SK-N-SH (cell line): Measurements from ENCODE around the gene HP. TPM values are rescaled to one million over a fixed set of nuclear protein-coding genes. Genes with fewer than 3 reads are reported as not detected.

Source experiments
- CTCF ChIA-PET: fragments of 300-600, 350-600 bp; formaldehyde crosslinking; extraction: SDS; loops from one replicate; lab custom pipeline; 2021; lab: Yijun Ruan, JAX
- POLR2A ChIA-PET: fragments of 350-600 bp; sonication (Branson Sonifier 250); formaldehyde crosslinking; extraction: SDS; loops from one replicate; lab custom pipeline; 2020; ENCODE audit warnings: antibody characterized with exemption, inconsistent platforms; lab: Yijun Ruan, JAX
- DNase-seq: peaks from one replicate; pipeline ENCODE4 v3.0.0; 2012
- H2AFZ ChIP-seq: fragments of 200-600 bp; sonication (generic); 2 replicates; pipeline ENCODE4 v1.8.1; 2016; ENCODE audit warnings: antibody characterized with exemption, mild to moderate bottlenecking, low read depth
- H3F3A ChIP-seq: fragments of 200-600 bp; sonication (generic); replicated peaks from 2 replicates; pipeline ENCODE3; 2016; ENCODE audit warnings: antibody characterized with exemption, mild to moderate bottlenecking; ENCODE audit not compliant: insufficient read depth
- H3K27ac ChIP-seq, 2 experiments: fragments of 200-500 bp in 1 of 2; fragments of 200-600 bp in 1 of 2; sonication (Bioruptor generic) in 1 of 2; sonication (generic), shearing (Covaris generic) in 1 of 2; 2 replicates each; pipeline versions ENCODE4 v1.5.1 to v1.6.1; 2014 to 2016; ENCODE audit warnings: low read depth in 2 of 2, inconsistent platforms in 1 of 2, low read length in 1 of 2, mild to moderate bottlenecking in 1 of 2, mixed read lengths in 1 of 2
- H3K27me3 ChIP-seq: fragments of 200-600 bp; sonication (generic), shearing (Covaris generic); 2 replicates; pipeline ENCODE4 v1.6.1; 2016; ENCODE audit warnings: mixed run types; ENCODE audit not compliant: insufficient read depth
- H3K36me3 ChIP-seq, 2 experiments: fragments of 200-500 bp in 1 of 2; fragments of 200-600 bp in 1 of 2; sonication (Bioruptor generic) in 1 of 2; sonication (generic) in 1 of 2; replicated peaks in 1 of 2; 2 replicates each; pipeline versions ENCODE3 to v1.5.1; 2014 to 2016; ENCODE audit warnings: low read length in 1 of 2, mild to moderate bottlenecking in 1 of 2; ENCODE audit not compliant: insufficient read depth in 2 of 2, control insufficient read depth in 1 of 2
- H3K4me1 ChIP-seq, 2 experiments: fragments of 200-500 bp in 1 of 2; fragments of 200-600 bp in 1 of 2; sonication (Bioruptor generic) in 1 of 2; sonication (generic), shearing (Covaris generic) in 1 of 2; 2 replicates each; pipeline versions ENCODE4 v1.5.1 to v1.6.1; 2014 to 2016; ENCODE audit warnings: low read depth in 1 of 2, low read length in 1 of 2, mixed run types in 1 of 2; ENCODE audit not compliant: insufficient read depth in 2 of 2, control insufficient read depth in 1 of 2
- H3K4me2 ChIP-seq: fragments of 200-600 bp; sonication (generic), shearing (Covaris generic); 2 replicates; pipeline ENCODE4 v1.6.1; 2017; ENCODE audit warnings: mixed run types
- H3K4me3 ChIP-seq, 2 experiments: fragments of 200-500 bp in 1 of 2; fragments of 200-600 bp in 1 of 2; sonication (Bioruptor generic) in 1 of 2; sonication (generic), shearing (Covaris generic) in 1 of 2; 2 replicates each; pipeline versions ENCODE4 v1.5.1 to v1.8.1; 2014 to 2016; ENCODE audit warnings: low read depth in 2 of 2, inconsistent platforms in 1 of 2, low read length in 1 of 2, mild to moderate bottlenecking in 1 of 2, mixed read lengths in 1 of 2, moderate library complexity in 1 of 2
- H3K79me2 ChIP-seq: fragments of 200-600 bp; sonication (generic); 2 replicates; pipeline ENCODE4 v1.8.1; 2017; ENCODE audit warnings: mild to moderate bottlenecking; ENCODE audit not compliant: insufficient read depth
- H3K9ac ChIP-seq: fragments of 200-600 bp; sonication (generic); 2 replicates; pipeline ENCODE4 v1.6.1; 2017; ENCODE audit warnings: mixed run types
- H3K9me2 ChIP-seq: fragments of 200-600 bp; sonication (generic); 2 replicates; pipeline ENCODE4 v1.6.1; 2017; ENCODE audit warnings: mixed run types
- H3K9me3 ChIP-seq: fragments of 200-600 bp; sonication (generic); 2 replicates; pipeline ENCODE4 v1.6.1; 2017; ENCODE audit warnings: mixed run types, mild to moderate bottlenecking, moderate library complexity
- H4K20me1 ChIP-seq: fragments of 200-600 bp; sonication (generic); 2 replicates; pipeline ENCODE4 v1.6.1; 2017; ENCODE audit warnings: mild to moderate bottlenecking, mixed run types; ENCODE audit not compliant: insufficient read depth
- CHD2 ChIP-seq: fragments of 150-350 bp; IDR thresholded peaks from 2 replicates; pipeline ENCODE4 v1.6.1; 2018; ENCODE audit warnings: low read length; ENCODE audit not compliant: partially characterized antibody
- CTCF ChIP-seq: fragments of 200-600 bp; sonication (generic); IDR thresholded peaks from 2 replicates; pipeline ENCODE4 v1.6.1; 2017; ENCODE audit warnings: antibody characterized with exemption, mild to moderate bottlenecking, moderate library complexity
- EP300 ChIP-seq, 2 experiments: IDR thresholded peaks; 2 replicates each; pipeline versions ENCODE4 v1.4.0 to v1.6.1; 2012; ENCODE audit warnings: borderline replicate concordance in 1 of 2, low read depth in 1 of 2, low read length in 1 of 2
- FOXM1 ChIP-seq: IDR thresholded peaks from 2 replicates; pipeline ENCODE4 v1.4.0; 2012; ENCODE audit warnings: low read depth, mild to moderate bottlenecking
- GABPA ChIP-seq: IDR thresholded peaks from 2 replicates; pipeline ENCODE4 v1.4.0; 2012; ENCODE audit warnings: low read depth, mild to moderate bottlenecking
- IRF3 ChIP-seq: fragments of 150-350 bp; IDR thresholded peaks from 2 replicates; pipeline ENCODE4 v1.6.1; 2016; ENCODE audit warnings: mild to moderate bottlenecking, low read depth, low read length
- JUND ChIP-seq: IDR thresholded peaks from 2 replicates; pipeline ENCODE4 v1.4.0; 2012
- MEF2A ChIP-seq: IDR thresholded peaks from 2 replicates; pipeline ENCODE4 v1.4.0; 2012; ENCODE audit warnings: low read depth, borderline replicate concordance
- NFIC ChIP-seq: IDR thresholded peaks from 2 replicates; pipeline ENCODE4 v1.4.0; 2012; ENCODE audit warnings: borderline replicate concordance
- NRF1 ChIP-seq: IDR thresholded peaks from 2 replicates; pipeline ENCODE4 v1.6.1; 2012; ENCODE audit warnings: low read depth, mild to moderate bottlenecking, low read length
- PBX3 ChIP-seq: IDR thresholded peaks from 2 replicates; pipeline ENCODE4; 2012
- RAD21 ChIP-seq: IDR thresholded peaks from 2 replicates; pipeline ENCODE4 v1.6.1; 2012; ENCODE audit warnings: mild to moderate bottlenecking, low read length
- RXRA ChIP-seq: IDR thresholded peaks from 2 replicates; pipeline ENCODE4 v1.4.0; 2012; ENCODE audit warnings: low read depth, mild to moderate bottlenecking, borderline replicate concordance
- SIN3A ChIP-seq: IDR thresholded peaks from 2 replicates; pipeline ENCODE4 v1.6.1; 2012; ENCODE audit warnings: low read depth, mild to moderate bottlenecking, low read length, moderate library complexity, borderline replicate concordance
- TCF12 ChIP-seq: IDR thresholded peaks from 2 replicates; pipeline ENCODE4 v1.4.0; 2012
- USF1 ChIP-seq: IDR thresholded peaks from 2 replicates; pipeline ENCODE4 v1.4.0; 2012; ENCODE audit warnings: low read depth, borderline replicate concordance
- USF2 ChIP-seq: fragments of 150-350 bp; IDR thresholded peaks from 2 replicates; pipeline ENCODE4 v1.6.1; 2017; ENCODE audit warnings: antibody characterized with exemption, low read length, low read depth, borderline replicate concordance
- YY1 ChIP-seq: IDR thresholded peaks from 2 replicates; pipeline ENCODE4 v1.4.0; 2012; ENCODE audit warnings: low read depth, mild to moderate bottlenecking
- ZBTB33 ChIP-seq: IDR thresholded peaks from 2 replicates; pipeline ENCODE4 v1.4.0; 2012; ENCODE audit warnings: low read depth, borderline replicate concordance
- WGBS: methylation state at CpG from one replicate; pipeline ENCODE4 v1.1.6; 2017; ENCODE audit warnings: low lambda C conversion rate; 5-methylcytosine and 5-hydroxymethylcytosine counted together
- polyA plus RNA-seq, 3 experiments: library from polyadenylated mRNA; depleted of rRNA; stranded (reverse); fragments of >200 nt; gene quantifications; 2 replicates each; pipeline ENCODE4 v1.2.3, GENCODE V29; 2012

Gene HP
- polyA plus RNA-seq, 1 of the 3 experiments (the other 2 are of a cell fraction), result not detected

- TF ChIP-seq FOXM1 (no peak), YY1 (no peak), SIN3A (no peak), ZBTB33 (no peak), IRF3 (no peak), CHD2 (no peak), USF2 (no peak), RXRA (no peak), TCF12 (no peak), NFIC (no peak)
Observed at GRCh38 chr16:72043058-72043457, 11.2 kb upstream of the HP start (continued).

- no peaks in the 10 kb centered on the region for H3K9me2 ChIP-seq
- ChIA-PET CTCF (no interaction called here), POLR2A (no interaction called here)
- no peaks in the 10 kb centered on the region; the same call in 1 of the 2 replicates for H3K79me2 ChIP-seq
- H3K36me3 ChIP-seq, result no peaks in the 10 kb centered on the region
- H3K9me3 ChIP-seq, result no peaks in the 10 kb centered on the region
- H3K27me3 ChIP-seq, result no peaks in the 10 kb centered on the region
- no peak overlapping the region for H3K9ac ChIP-seq
- H3F3A ChIP-seq, result no peaks in the 10 kb centered on the region
- H3K4me3 ChIP-seq, result no peak overlapping the region
- no peak overlapping the region for H3K4me2 ChIP-seq
- DNase-seq, result no peak
- no peak overlapping the region for H3K27ac ChIP-seq
- no peak overlapping the region for H2AFZ ChIP-seq
- no peaks in the 10 kb centered on the region for H4K20me1 ChIP-seq
- H3K4me1 ChIP-seq, result no peaks in the 10 kb centered on the region
- 56% methylated on average over 1 of the region's 1 CpG for WGBS
- TF ChIP-seq JUND (no peak), GABPA (no peak), USF2 (no peak), PBX3 (no peak), NRF1 (no peak), ZBTB33 (no peak), RAD21 (no peak), CTCF (no peak), NFIC (no peak), EP300 (IDR thresholded peaks at IDR 0.05; ENCODE audit: borderline replicate concordance in 1 of 2, low read depth in 1 of 2, low read length in 1 of 2) (no peak), FOXM1 (no peak), MEF2A (no peak), USF1 (no peak), IRF3 (no peak), YY1 (no peak)
Observed at GRCh38 chr16:72043539-72043938, 10.8 kb upstream of the HP start.
